ENCODE measurements around the gene MATCAP1.
A peak's percentile ranks its signal among the peaks of the same experiment; 100 is the strongest.

Gene MATCAP1

GRCh38 chr16:67228905-67229304 lies 45.1 kb upstream of the MATCAP1 start:
- TF ChIP-seq CTCF (IDR thresholded peaks at IDR 0.05; ENCODE audit: low read depth, low read length, poor library complexity, severe bottlenecking) = no peak
- TF ChIP-seq EZH2phosphoT487 (IDR thresholded peaks at IDR 0.05; ENCODE audit: borderline replicate concordance, low read length) = no peak
- peaks cover 37% of the 10 kb centered on the region for H3K36me3 ChIP-seq (ENCODE audit: control insufficient read depth, low read length)
- no peak overlapping the region for H3K27ac ChIP-seq (ENCODE audit: low read depth, low read length)
- peaks cover 21% of the 10 kb centered on the region for H3K79me2 ChIP-seq (ENCODE audit: control insufficient read depth, low read length)
- no peaks in the 10 kb centered on the region for H4K20me1 ChIP-seq (ENCODE audit: control insufficient read depth, insufficient read depth, low read depth, low read length)
- H3K4me1 ChIP-seq (ENCODE audit: control insufficient read depth, low read length) = peaks cover 25% of the 10 kb centered on the region
- no peak overlapping the region for H3K4me3 ChIP-seq (ENCODE audit: low read length)
- H3K9me2 ChIP-seq (replicated peaks; ENCODE audit: control insufficient read depth, low read length) = no peaks in the 10 kb centered on the region
- no peak overlapping the region for H3K4me2 ChIP-seq (ENCODE audit: low read length)
- no peaks in the 10 kb centered on the region for H3K9me3 ChIP-seq (ENCODE audit: control insufficient read depth, insufficient read depth, low read length)
- H3F3A ChIP-seq (ENCODE audit: control insufficient read depth, insufficient read depth) = no peaks in the 10 kb centered on the region
- no peaks in the 10 kb centered on the region for H3K27me3 ChIP-seq (ENCODE audit: control insufficient read depth, low read length)

GRCh38 chr16:67228034-67228785 lies 44.4 kb upstream of the MATCAP1 start:
- H3K27ac ChIP-seq (ENCODE audit: low read depth, low read length) = no peak overlapping the region
- H3K36me3 ChIP-seq (ENCODE audit: control insufficient read depth, low read length) = peaks cover 37% of the 10 kb centered on the region
- H3K27me3 ChIP-seq (ENCODE audit: control insufficient read depth, low read length) = no peaks in the 10 kb centered on the region
- peaks cover 21% of the 10 kb centered on the region for H3K79me2 ChIP-seq (ENCODE audit: control insufficient read depth, low read length)
- peak overlapping the region; percentile 90 for H3K4me3 ChIP-seq (ENCODE audit: low read length)
- H3K9me3 ChIP-seq (ENCODE audit: control insufficient read depth, insufficient read depth, low read length) = no peaks in the 10 kb centered on the region
- H4K20me1 ChIP-seq (ENCODE audit: control insufficient read depth, insufficient read depth, low read depth, low read length) = no peaks in the 10 kb centered on the region
- H3K4me1 ChIP-seq (ENCODE audit: control insufficient read depth, low read length) = peaks cover 25% of the 10 kb centered on the region
- TF ChIP-seq EZH2phosphoT487 (IDR thresholded peaks at IDR 0.05; ENCODE audit: borderline replicate concordance, low read length) (no peak), CTCF (IDR thresholded peaks at IDR 0.05; ENCODE audit: low read depth, low read length, poor library complexity, severe bottlenecking) (no peak)
- peak overlapping the region; percentile 83 for H3K4me2 ChIP-seq (ENCODE audit: low read length)
- no peaks in the 10 kb centered on the region for H3K9me2 ChIP-seq (replicated peaks; ENCODE audit: control insufficient read depth, low read length)
- no peaks in the 10 kb centered on the region for H3F3A ChIP-seq (ENCODE audit: control insufficient read depth, insufficient read depth)

- no peaks in the 10 kb centered on the region for H3K9me2 ChIP-seq (replicated peaks; ENCODE audit: control insufficient read depth, low read length)
- H3K9me3 ChIP-seq (ENCODE audit: control insufficient read depth, insufficient read depth, low read length) = no peaks in the 10 kb centered on the region
- no peaks in the 10 kb centered on the region for H4K20me1 ChIP-seq (ENCODE audit: control insufficient read depth, insufficient read depth, low read depth, low read length)
- no peak overlapping the region for H3K27ac ChIP-seq (ENCODE audit: low read depth, low read length)
- peaks cover 37% of the 10 kb centered on the region for H3K36me3 ChIP-seq (ENCODE audit: control insufficient read depth, low read length)
- peak overlapping the region; percentile 90 for H3K4me3 ChIP-seq (ENCODE audit: low read length)
- H3F3A ChIP-seq (ENCODE audit: control insufficient read depth, insufficient read depth) = no peaks in the 10 kb centered on the region
- H3K4me2 ChIP-seq (ENCODE audit: low read length) = peak overlapping the region; percentile 83
- H3K79me2 ChIP-seq (ENCODE audit: control insufficient read depth, low read length) = peaks cover 21% of the 10 kb centered on the region
- H3K4me1 ChIP-seq (ENCODE audit: control insufficient read depth, low read length) = peaks cover 25% of the 10 kb centered on the region
- TF ChIP-seq CTCF (IDR thresholded peaks at IDR 0.05; ENCODE audit: low read depth, low read length, poor library complexity, severe bottlenecking) (no peak), EZH2phosphoT487 (IDR thresholded peaks at IDR 0.05; ENCODE audit: borderline replicate concordance, low read length) (no peak)
- H3K27me3 ChIP-seq (ENCODE audit: control insufficient read depth, low read length) = no peaks in the 10 kb centered on the region
Observed at GRCh38 chr16:67227567-67227921, 43.8 kb upstream of the MATCAP1 start.
